A549 (cell line): ENCODE measurements around the gene ASNSD1. TPM values are rescaled to one million over a fixed set of nuclear protein-coding genes. Genes with fewer than 3 reads are reported as not detected.
A peak's percentile ranks its signal among the peaks of the same experiment; 100 is the strongest.
"Not testable (repeated sequence)": the region's sequence is repeated elsewhere in the genome, so short reads cannot be mapped to it uniquely, and the experiment has no call there.

ENCODE experiments used
- ATAC-seq, 2 experiments: fragments of 200-7000 bp in 1 of 2; fragments of >200 bp in 1 of 2; cut with Nextera tagmentation in 1 of 2; cut with Tn5 transposase in 1 of 2; 3 replicates each; pipeline versions ENCODE4 v1.8.0 to v1.9.1; 2018 to 2020; ENCODE audit warnings: mild to moderate bottlenecking in 1 of 2, moderate library complexity in 1 of 2
- CTCF ChIA-PET: fragments of 300-600 bp; sonication (Branson Sonifier 250); formaldehyde crosslinking; extraction: SDS; loops from one replicate; lab custom pipeline; 2021; ENCODE audit warnings: antibody characterized with exemption, inconsistent platforms; lab: Yijun Ruan, JAX
- POLR2A ChIA-PET: fragments of 350-600 bp; formaldehyde crosslinking; extraction: SDS; loops from one replicate; lab custom pipeline; 2021; ENCODE audit warnings: antibody characterized with exemption, inconsistent platforms; lab: Yijun Ruan, JAX
- DNase-seq, 2 experiments: peaks; one replicate each; pipeline versions ENCODE4 v3.0.0 to v3.0.0-alpha.2; 2011 to 2016; ENCODE audit warnings: low read depth in 1 of 2, low spot score in 1 of 2
- FAIRE-seq: peaks from 2 replicates; lab custom pipeline; 2011; peaks lifted over from hg19 to GRCh38; lab: Jason Lieb, UNC
- H3K27ac ChIP-seq, 2 experiments: fragments of >200 bp; sonication (Bioruptor Twin); formaldehyde crosslinking; 3 replicates each; pipeline ENCODE4 v1.5.1; 2016 to 2017
- H3K4me1 ChIP-seq: fragments of >200 bp; sonication (Bioruptor Twin); formaldehyde crosslinking; 3 replicates; pipeline ENCODE4 v1.6.1; 2016
- H3K4me2 ChIP-seq: fragments of >200 bp; sonication (Bioruptor Twin); formaldehyde crosslinking; 3 replicates; pipeline ENCODE4 v1.6.1; 2016
- H3K4me3 ChIP-seq: fragments of >200 bp; sonication (Bioruptor Twin); formaldehyde crosslinking; 3 replicates; pipeline ENCODE4 v1.5.1; 2016
- H3K9me3 ChIP-seq: fragments of >200 bp; sonication (Bioruptor Twin); formaldehyde crosslinking; 3 replicates; pipeline ENCODE4 v1.6.1; 2016
- CHD2 ChIP-seq: fragments of 150-350 bp; IDR thresholded peaks from 2 replicates; pipeline ENCODE4 v1.6.1; 2014; ENCODE audit warnings: low read length; ENCODE audit not compliant: partially characterized antibody
- EHMT2 ChIP-seq: fragments of 200-600 bp; sonication (generic); IDR thresholded peaks from 2 replicates; pipeline ENCODE4 v1.6.1; 2016; ENCODE audit warnings: antibody characterized with exemption, low read depth, mild to moderate bottlenecking, moderate library complexity
- HDAC2 ChIP-seq: fragments of 200-600 bp; sonication (generic); IDR thresholded peaks from 2 replicates; pipeline ENCODE4 v1.6.1; 2016
- HOXB13 ChIP-seq: fragments of 250-450 bp; sonication (Bioruptor Pico); IDR thresholded peaks from 2 replicates; pipeline ENCODE4 v1.5.0; 2020; ENCODE audit warnings: low read depth, mild to moderate bottlenecking, moderate library complexity
- JUNB ChIP-seq: fragments of >200 bp; sonication (Bioruptor Twin); formaldehyde crosslinking; IDR thresholded peaks from 2 replicates; pipeline ENCODE4 v1.6.1; 2016
- MAFK ChIP-seq: fragments of 450-650 bp; IDR thresholded peaks from 2 replicates; pipeline ENCODE4 v1.6.1; 2014; ENCODE audit not compliant: partially characterized antibody
- MYC ChIP-seq: IDR thresholded peaks from 2 replicates; pipeline ENCODE4 v1.6.1; 2012; ENCODE audit warnings: mild to moderate bottlenecking, inconsistent platforms, low read length, improper control_type of control experiment, borderline replicate concordance
- NFE2L2 ChIP-seq: fragments of 150-350 bp; conservative IDR thresholded peaks from 2 replicates; pipeline ENCODE4 v1.6.1; 2014; ENCODE audit warnings: low read length
- NPAS2 ChIP-seq: fragments of 250-450 bp; sonication (Bioruptor Pico); IDR thresholded peaks from 2 replicates; pipeline ENCODE4 v1.8.0; 2022; ENCODE audit warnings: mild to moderate bottlenecking, moderate library complexity, borderline replicate concordance
- RAD21 ChIP-seq, 2 experiments: fragments of >200 bp in 1 of 2; sonication (Bioruptor Twin) in 1 of 2; formaldehyde crosslinking in 1 of 2; IDR thresholded peaks in 1 of 2; conservative IDR thresholded peaks in 1 of 2; 2 replicates in 1 of 2; 3 replicates in 1 of 2; pipeline ENCODE4 v1.6.1; 2012 to 2018; ENCODE audit warnings: inconsistent platforms in 1 of 2
- RARB ChIP-seq: fragments of 250-450 bp; sonication (Bioruptor Pico); IDR thresholded peaks from 2 replicates; pipeline ENCODE4 v1.8.0; 2021; ENCODE audit warnings: mild to moderate bottlenecking, moderate library complexity
- RNF2 ChIP-seq: fragments of 200-600 bp; sonication (generic); IDR thresholded peaks from 2 replicates; pipeline ENCODE4 v1.6.1; 2016; ENCODE audit warnings: low read depth, mild to moderate bottlenecking, antibody characterized with exemption, moderate library complexity, borderline replicate concordance
- SMC3 ChIP-seq: fragments of >200 bp; sonication (Bioruptor Twin); formaldehyde crosslinking; IDR thresholded peaks from 3 replicates; pipeline ENCODE4 v1.6.1; 2018; ENCODE audit warnings: inconsistent platforms
- SREBF2 ChIP-seq: fragments of 450-650 bp; IDR thresholded peaks from 2 replicates; pipeline ENCODE4 v1.6.1; 2014; ENCODE audit warnings: mild to moderate bottlenecking, moderate library complexity
- TFCP2L1 ChIP-seq: fragments of 250-450 bp; sonication (Bioruptor Pico); IDR thresholded peaks from 2 replicates; pipeline ENCODE4 v1.5.0; 2021; ENCODE audit warnings: mild to moderate bottlenecking
- WGBS: methylation state at CpG from one replicate; pipeline ENCODE4 v1.1.6; 2017; ENCODE audit errors: missing lambda C conversion rate; 5-methylcytosine and 5-hydroxymethylcytosine counted together
- polyA plus RNA-seq, 4 experiments: library from polyadenylated mRNA; depleted of rRNA in 3 of 4; stranded (reverse); fragments of >200 nt; fragmentation: RNase III in 1 of 4; extraction: RNeasy Plus Mini Kit Qiagen cat#74134 plus additional on column Dnase treatment in 1 of 4; gene quantifications; 2 replicates in 3 of 4; 3 replicates in 1 of 4; pipeline ENCODE4 v1.2.3, GENCODE V29; 2011 to 2017
- TF ChIP-seq, protein P1 (sequence below): IDR thresholded peaks from 2 replicates; pipeline ENCODE4 v1.6.1; 2012

ASNSD1 gene
- polyA plus RNA-seq, 2 of the 4 experiments (the other 2 are of a cell fraction), result 45.9 to 69.0 TPM

DNA sequence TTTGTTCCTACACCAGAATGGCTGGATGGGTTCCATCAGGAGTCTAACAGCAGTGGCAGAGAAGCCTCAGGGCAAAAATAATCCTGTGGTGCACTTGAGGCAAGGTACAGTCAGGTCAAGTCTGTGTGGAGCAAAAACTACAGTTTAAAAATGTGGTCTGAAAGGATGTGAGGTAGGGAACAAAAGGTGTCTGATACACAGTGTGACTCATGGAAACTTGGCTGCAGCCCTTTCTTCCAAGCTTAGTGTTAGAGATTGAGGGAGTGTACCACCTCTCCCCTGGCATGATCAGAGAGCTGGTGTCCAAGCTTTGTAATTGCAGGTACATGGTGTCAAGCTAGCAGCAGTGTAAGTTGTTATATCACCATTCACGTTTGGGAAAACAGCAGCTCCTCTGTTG lies 22.1 kb downstream of the ASNSD1 start:
- ChIA-PET POLR2A (no interaction called here), CTCF (interaction anchor here (0.9 to 3.0 kb wide), 3 partner anchors 9 to 22 kb away, joined by 3 to 14 read pairs (median 4); partner anchors contain the start of genes ANKAR and ASNSD1)
- no peak overlapping the region for H3K27ac ChIP-seq
- no peak overlapping the region for H3K4me3 ChIP-seq
- TF ChIP-seq CHD2 (no peak), NPAS2 (CRISPR knock-in tag) (no peak)
- 70% methylated on average over 1 of the region's 1 CpG for WGBS
- DNase-seq, result no peak
- H3K9me3 ChIP-seq, result peaks cover 5% of the 10 kb centered on the region
- no peak overlapping the region for H3K4me2 ChIP-seq
- no peaks in the 10 kb centered on the region for H3K4me1 ChIP-seq
- 0 out of 6 replicates have a peak, but pooled peaks of 1 of the 2 experiments have one; percentile 19 for ATAC-seq
- FAIRE-seq, result no peak

DNA sequence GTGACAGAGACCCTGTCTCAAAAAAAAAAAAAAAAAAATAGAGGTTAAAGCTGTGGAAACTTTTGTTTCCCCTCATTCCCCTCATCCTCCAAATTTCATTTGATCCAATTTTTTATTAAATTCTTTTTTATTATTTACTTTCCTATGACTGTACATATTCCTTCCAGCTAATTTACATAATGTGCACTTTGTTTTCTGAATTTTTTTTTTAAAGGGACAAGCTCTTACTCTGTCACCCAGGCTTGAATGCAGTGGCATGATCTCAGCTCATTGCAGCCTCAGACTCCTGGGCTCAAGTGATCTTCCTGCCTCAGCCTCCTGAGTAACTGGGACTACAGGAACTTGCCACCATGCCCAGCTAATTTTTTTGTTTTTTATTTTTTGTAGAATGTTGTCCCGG lies 23.6 kb downstream of the ASNSD1 start:
- POLR2A ChIA-PET, result interaction anchor here (0.7 kb wide), 1 partner anchor 43 kb away, joined by 3 read pairs; no protein-coding TSS in a partner anchor
- Histone ChIP-seq H3K4me2 (no peak overlapping the region), H3K4me3 (no peak overlapping the region), H3K4me1 (no peaks in the 10 kb centered on the region), H3K9me3 (no peaks in the 10 kb centered on the region), H3K27ac (no peak overlapping the region)
- ATAC-seq (no peak), FAIRE-seq (no peak), DNase-seq (no peak)
- WGBS, result 92% methylated on average over 1 of the region's 1 CpG
- CTCF ChIA-PET, result interaction anchor here (1.2 to 3.0 kb wide), 2 partner anchors 10 to 14 kb away, joined by 3 to 14 read pairs; partner anchors contain the start of gene ANKAR
- TF ChIP-seq HDAC2 (no peak), HOXB13 (CRISPR knock-in tag) (no peak), RAD21 (conservative IDR thresholded peaks at IDR 0.05 in 1 of 2, IDR thresholded peaks at IDR 0.05 in 1 of 2) (no peak), TFCP2L1 (CRISPR knock-in tag) (no peak), NPAS2 (CRISPR knock-in tag) (no peak)
- TF ChIP-seq, protein P1, sequence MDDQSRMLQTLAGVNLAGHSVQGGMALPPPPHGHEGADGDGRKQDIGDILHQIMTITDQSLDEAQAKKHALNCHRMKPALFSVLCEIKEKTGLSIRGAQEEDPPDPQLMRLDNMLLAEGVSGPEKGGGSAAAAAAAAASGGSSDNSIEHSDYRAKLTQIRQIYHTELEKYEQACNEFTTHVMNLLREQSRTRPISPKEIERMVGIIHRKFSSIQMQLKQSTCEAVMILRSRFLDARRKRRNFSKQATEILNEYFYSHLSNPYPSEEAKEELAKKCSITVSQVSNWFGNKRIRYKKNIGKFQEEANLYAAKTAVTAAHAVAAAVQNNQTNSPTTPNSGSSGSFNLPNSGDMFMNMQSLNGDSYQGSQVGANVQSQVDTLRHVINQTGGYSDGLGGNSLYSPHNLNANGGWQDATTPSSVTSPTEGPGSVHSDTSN, result no peak

DNA sequence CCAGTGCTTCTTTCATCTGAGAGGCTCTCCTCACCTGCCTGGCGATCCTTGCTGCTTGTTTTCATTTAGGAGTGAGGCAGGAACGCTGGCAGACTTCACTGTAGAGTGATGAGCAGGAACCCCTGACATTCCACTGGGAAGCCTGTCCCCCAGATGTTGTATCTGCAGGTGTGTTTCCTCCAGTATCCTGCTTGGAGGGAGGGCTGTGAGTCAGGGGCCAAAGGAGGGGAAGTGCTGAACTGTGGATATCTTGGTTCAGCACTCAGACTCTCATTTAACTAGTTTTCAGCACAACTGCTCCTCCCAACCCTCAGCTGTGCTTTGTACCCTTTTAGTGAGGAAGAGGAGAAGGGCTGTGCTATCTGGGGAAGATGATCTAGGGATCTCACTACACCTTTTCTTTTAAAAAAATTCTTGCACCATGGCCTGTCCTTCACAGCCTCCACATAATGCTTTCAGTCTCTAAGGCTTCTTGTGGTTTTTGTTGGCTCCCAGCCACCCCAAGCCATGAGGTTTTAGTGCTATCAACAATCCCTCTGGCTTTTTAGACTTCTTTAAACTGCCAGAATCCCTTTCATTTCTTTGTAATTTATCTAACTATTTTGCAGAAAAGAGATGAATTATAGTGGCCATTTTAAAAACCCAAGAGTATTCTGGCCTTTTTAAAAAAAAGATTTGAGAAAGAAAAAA lies 24.4 kb downstream of the ASNSD1 start:
- DNase-seq (no peak), FAIRE-seq (no peak), ATAC-seq (no peak)
- CTCF ChIA-PET, result interaction anchor here (3.0 to 4.0 kb wide), 2 partner anchors 11 to 13 kb away, joined by 11 to 14 read pairs; partner anchors contain the start of gene ANKAR
- H3K27ac ChIP-seq, result no peak overlapping the region
- H3K4me3 ChIP-seq, result no peak overlapping the region
- H3K4me1 ChIP-seq, result no peaks in the 10 kb centered on the region
- 67% methylated on average over 2 of the region's 2 CpGs for WGBS
- POLR2A ChIA-PET, result no interaction called here
- TF ChIP-seq EHMT2, result no peak
- TF ChIP-seq JUNB, result no peak
- TF ChIP-seq RNF2, result no peak
- TF ChIP-seq SREBF2, result no peak
- TF ChIP-seq CHD2, result no peak
- TF ChIP-seq SMC3, result no peak
- no peak for TF ChIP-seq RARB (CRISPR knock-in tag)
- no peak for TF ChIP-seq MYC
- TF ChIP-seq NFE2L2, result no peak
- no peak overlapping the region for H3K4me2 ChIP-seq
- H3K9me3 ChIP-seq, result no peaks in the 10 kb centered on the region

DNA sequence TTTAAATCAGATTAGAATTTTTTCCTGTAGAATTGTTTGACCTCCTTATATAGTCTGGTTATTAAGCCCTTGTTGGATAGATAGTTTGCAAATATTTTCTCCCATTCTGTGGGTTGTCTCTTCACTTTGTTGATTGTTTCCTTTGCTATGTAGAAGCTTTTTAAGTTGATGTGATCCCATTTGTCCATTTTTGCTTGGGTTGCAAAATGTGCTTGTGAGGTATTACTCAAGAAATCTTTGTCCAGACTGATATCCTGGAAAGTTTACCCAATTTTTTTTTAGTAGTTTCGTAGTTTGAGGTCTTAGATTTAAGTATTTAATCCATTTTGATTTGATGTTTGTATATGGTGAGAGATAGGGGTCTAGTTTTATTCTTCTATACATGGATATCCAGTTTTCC lies 26.5 kb downstream of the ASNSD1 start:
- H3K4me1 ChIP-seq, H3K4me2 ChIP-seq, H3K9me3 ChIP-seq, ATAC-seq, H3K4me3 ChIP-seq, DNase-seq, POLR2A ChIA-PET, H3K27ac ChIP-seq, FAIRE-seq: not testable (repeated sequence)
- WGBS, result 43% methylated on average over 1 of the region's 1 CpG
- CTCF ChIA-PET, result interaction anchor here (0.9 to 4.0 kb wide), 3 partner anchors 11 to 27 kb away, joined by 3 to 11 read pairs (median 7); no protein-coding TSS in a partner anchor
- peak; percentile 81 for TF ChIP-seq MAFK
